ENCODE measurements around the gene CCL4. TPM values are rescaled to one million over a fixed set of nuclear protein-coding genes. Genes with fewer than 3 reads are reported as not detected.

CCL4 gene
- total RNA-seq, 4 donors from 2014 or later = 8.6 to 13.3 (median 11.3) TPM

DNA sequence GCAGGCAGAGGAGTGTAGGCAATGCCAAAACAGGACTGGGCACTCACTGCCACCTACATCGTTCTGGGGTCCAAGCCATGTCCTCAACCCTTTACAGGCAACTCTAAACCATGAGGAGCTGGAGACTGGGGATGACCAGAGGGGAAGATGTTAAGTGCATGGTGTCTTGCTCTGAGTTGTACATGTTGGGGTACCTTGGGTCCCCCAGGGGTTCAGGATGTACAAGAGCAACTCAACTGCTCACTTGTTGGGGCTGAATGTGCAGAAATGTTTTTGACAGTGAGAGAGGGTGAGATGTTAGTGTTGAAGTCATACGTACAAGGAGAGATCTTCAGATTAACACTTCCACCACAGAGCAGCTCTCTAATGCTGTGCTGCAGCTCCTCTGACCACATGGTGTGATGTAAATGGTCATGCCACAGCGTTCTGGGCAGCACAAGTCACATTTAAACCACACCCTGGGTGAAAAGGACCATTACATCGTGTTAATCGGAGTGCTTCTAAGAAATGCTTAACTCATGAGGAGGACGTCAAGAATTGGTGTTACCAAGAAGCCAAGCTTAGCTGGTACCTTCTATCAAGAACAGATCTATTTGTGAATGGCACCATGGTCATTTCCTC lies 37.2 kb upstream of the CCL4 start:
- no peak for TF ChIP-seq CTCF (IDR thresholded peaks at IDR 0.05)
- DNase-seq (ENCODE audit: low spot score) (no peak), ATAC-seq (ENCODE audit: low FRiP score) (no peak)

GRCh38 chr17:36068524-36068923 lies 35.1 kb upstream of the CCL4 start:
- no peak for TF ChIP-seq CTCF (IDR thresholded peaks at IDR 0.05)
- no peak for ATAC-seq (ENCODE audit: low FRiP score)
- no peak for DNase-seq (ENCODE audit: low spot score)

DNA sequence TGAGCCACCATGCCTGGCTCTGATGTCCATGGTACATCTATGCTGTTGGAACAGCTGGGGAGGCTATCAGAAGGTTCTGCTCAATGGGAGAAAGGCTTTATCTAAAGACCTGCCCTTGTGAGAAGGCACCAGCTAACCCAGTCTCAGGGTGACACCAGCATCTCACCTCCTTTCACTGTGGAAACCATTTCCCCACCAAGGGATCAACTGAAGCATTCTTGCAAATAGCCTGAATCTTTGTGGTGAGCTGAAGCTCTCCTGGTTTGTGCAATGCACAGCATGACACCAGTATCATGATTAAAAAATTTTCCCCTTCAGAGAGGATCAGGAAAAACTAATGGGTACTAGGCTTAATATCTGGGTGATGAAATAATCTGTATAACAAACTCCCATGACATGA lies 34.5 kb upstream of the CCL4 start:
- TF ChIP-seq CTCF (IDR thresholded peaks at IDR 0.05) = no peak
- ATAC-seq (ENCODE audit: low FRiP score) (no peak), DNase-seq (ENCODE audit: low spot score) (no peak)

DNA sequence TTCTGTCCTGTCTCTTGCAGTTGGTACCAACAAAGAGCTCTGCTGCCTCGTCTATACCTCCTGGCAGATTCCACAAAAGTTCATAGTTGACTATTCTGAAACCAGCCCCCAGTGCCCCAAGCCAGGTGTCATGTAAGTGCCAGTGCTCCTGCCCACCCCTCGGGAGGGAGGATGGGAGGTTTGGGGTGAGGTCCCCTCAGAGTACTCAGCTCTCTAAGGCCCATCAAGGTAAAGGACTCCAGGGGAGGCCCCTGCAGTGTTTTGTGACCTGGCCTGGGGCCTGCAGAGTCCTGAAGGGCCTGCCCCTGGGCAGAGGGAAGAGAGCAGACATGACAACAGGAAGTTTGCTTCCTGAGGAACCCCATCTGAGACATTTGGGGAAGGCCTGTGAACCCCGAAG lies 33.2 kb upstream of the CCL4 start:
- ATAC-seq (ENCODE audit: low FRiP score) (no peak), DNase-seq (ENCODE audit: low spot score) (no peak)
- no peak for TF ChIP-seq CTCF (IDR thresholded peaks at IDR 0.05)

DNA sequence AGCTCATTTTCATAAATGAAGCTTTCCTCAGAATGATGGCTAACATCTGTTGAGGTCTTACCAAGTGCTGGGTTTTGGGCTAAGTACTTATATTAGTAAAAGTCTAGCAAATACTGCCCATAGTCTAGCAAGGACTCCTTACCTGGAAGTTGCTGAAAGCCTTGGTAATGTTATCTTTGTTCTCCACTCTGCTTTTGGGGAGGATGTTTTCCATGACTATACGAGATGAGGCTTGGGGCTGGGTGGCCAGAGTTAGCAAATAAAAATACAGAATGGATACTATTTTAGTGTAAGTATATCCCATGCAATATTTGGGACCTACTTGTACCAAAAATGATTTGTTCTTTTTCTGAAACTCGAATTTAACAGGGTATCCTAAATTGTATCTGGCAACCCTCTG lies 31.9 kb upstream of the CCL4 start:
- ATAC-seq (ENCODE audit: low FRiP score) (no peak), DNase-seq (ENCODE audit: low spot score) (no peak)
- no peak for TF ChIP-seq CTCF (IDR thresholded peaks at IDR 0.05)

DNA sequence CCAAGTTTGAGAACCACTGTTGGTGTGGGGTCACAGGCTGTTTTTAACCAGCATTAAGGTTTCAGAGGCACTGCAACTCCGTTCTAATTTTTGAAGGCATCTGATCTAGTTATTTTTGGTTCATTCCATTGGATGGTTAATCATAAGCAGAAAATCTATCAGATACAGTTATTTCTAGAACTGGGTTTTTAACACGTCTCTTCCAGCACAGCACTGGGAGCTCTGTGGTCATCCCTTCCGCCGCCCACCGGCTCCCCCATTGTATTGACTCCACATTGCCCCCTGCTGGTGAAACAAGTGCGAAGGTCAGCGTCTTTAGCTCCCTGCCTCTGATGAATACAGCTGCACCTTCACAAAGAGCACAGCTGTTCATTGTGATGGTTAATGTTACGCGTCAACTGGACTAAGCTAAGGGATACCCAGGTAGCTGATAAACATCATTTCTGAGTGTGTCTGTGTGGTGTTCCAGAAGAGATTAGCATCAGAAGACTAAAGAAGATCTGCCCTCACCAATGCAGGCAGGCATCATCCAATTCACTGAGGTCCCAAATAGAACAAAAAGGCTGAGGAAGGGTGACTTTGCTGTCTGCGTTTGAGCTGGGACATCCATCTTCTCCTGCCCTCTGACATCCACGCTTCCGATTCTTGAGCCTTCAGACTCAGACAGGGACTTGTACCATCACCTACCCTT lies 31.1 kb upstream of the CCL4 start:
- ATAC-seq (ENCODE audit: low FRiP score) (no peak), DNase-seq (ENCODE audit: low spot score) (peak; percentile 48)

More for the DNA sequence above, 31.1 kb upstream of the CCL4 start:
- TF ChIP-seq CTCF (IDR thresholded peaks at IDR 0.05) = peak in 1 of 3 donors; percentile 35
